Gastrocnemius medialis (tissue), 4 donors: ENCODE results near the gene SCGB1A1. TPM values are rescaled to one million over a fixed set of nuclear protein-coding genes. Genes with fewer than 3 reads are reported as not detected.

Experiments used
- ATAC-seq, 2 donors: fragments of 150-250 bp; one replicate each; pipeline ENCODE4 v1.9.1; 2016
- DNase-seq, 2 donors: peaks; one replicate each; pipeline ENCODE4 v3.0.0-alpha.2; 2019
- H3K27ac ChIP-seq, 4 donors: fragments of 200-600 bp; sonication (generic); 1 replicate in 1 of 4; 2 replicates in 3 of 4; pipeline ENCODE4 v1.5.1; 2016 to 2018; ENCODE audit warnings: mild to moderate bottlenecking in 2 of 4, moderate library complexity in 1 of 4
- H3K27me3 ChIP-seq, 3 donors: fragments of 200-600 bp; sonication (generic) in 2 of 3; 1 replicate in 1 of 3; 2 replicates in 2 of 3; pipeline versions ENCODE4 v1.5.1 to v1.6.0; 2016 to 2019; ENCODE audit warnings: mild to moderate bottlenecking in 1 of 3, moderate library complexity in 1 of 3
- H3K36me3 ChIP-seq, 2 donors: fragments of 200-600 bp; sonication (generic) in 1 of 2; one replicate each; pipeline ENCODE4 v1.5.1; 2017 to 2018
- H3K4me1 ChIP-seq, 2 donors: fragments of 200-600 bp; sonication (generic) in 1 of 2; one replicate each; pipeline ENCODE4 v1.5.1; 2016 to 2017; ENCODE audit warnings: mild to moderate bottlenecking in 2 of 2
- H3K4me3 ChIP-seq, 4 donors: fragments of 200-600 bp; sonication (generic) in 3 of 4; 1 replicate in 1 of 4; 2 replicates in 3 of 4; pipeline ENCODE4 v1.5.1; 2016 to 2019; ENCODE audit warnings: mild to moderate bottlenecking in 2 of 4
- H3K9me3 ChIP-seq, 3 donors: fragments of 200-600 bp; sonication (generic) in 2 of 3; 1 replicate in 1 of 3; 2 replicates in 2 of 3; pipeline ENCODE4 v1.5.1; 2016 to 2019
- CTCF ChIP-seq, 5 experiments: fragments of 450-650 bp in 3 of 5; fragments of 200-600 bp in 2 of 5; sonication (generic) in 2 of 5; IDR thresholded peaks in 4 of 5; conservative IDR thresholded peaks in 1 of 5; 1 replicate in 4 of 5; 2 replicates in 1 of 5; pipeline ENCODE4 v1.5.1; 2016 to 2019; ENCODE audit warnings: antibody characterized with exemption in 5 of 5, mild to moderate bottlenecking in 3 of 5, moderate library complexity in 3 of 5
- POLR2A ChIP-seq, 2 donors: fragments of 450-650 bp; IDR thresholded peaks; one replicate each; pipeline ENCODE4 v1.6.1; 2017; ENCODE audit warnings: antibody characterized with exemption in 2 of 2, mild to moderate bottlenecking in 2 of 2, moderate library complexity in 2 of 2
- in situ Hi-C, 4 donors: fragments of 200-750 bp; cut with MboI; loops; one replicate each; pipeline versions ENCODE4 v1.15.0 to v1.8.0; 2017; ENCODE audit warnings: low sequenced_read_pairs in 4 of 4
- intact Hi-C: fragments of 100-400 bp; cut with DNase I; formaldehyde crosslinking; loops from one replicate; pipeline ENCODE4 v1.15.1; 2023; ENCODE audit warnings: low total_unique reads
- total RNA-seq, 4 donors: library from RNA; depleted of rRNA; stranded (reverse); fragments of >200 nt; gene quantifications; one replicate each; pipeline versions ENCODE4 v1.1.0 to v1.2.3, GENCODE V29; 2016

Gene SCGB1A1
- total RNA-seq, 4 donors from 2014 or later = not detected

- Histone ChIP-seq H3K9me3 (no peaks in the 10 kb centered on the region), H3K36me3 (no peaks in the 10 kb centered on the region), H3K27ac (peak overlapping the region in 3 of 4 donors; percentile 45 to 57 (median 57)), H3K4me3 (no peak overlapping the region), H3K4me1 (peaks cover 45 to 49% of the 10 kb centered on the region in 2 donors), H3K27me3 (no peaks in the 10 kb centered on the region)
- ATAC-seq (no peak), DNase-seq (no peak)
- no peak for TF ChIP-seq POLR2A (IDR thresholded peaks at IDR 0.05)
- no peak for TF ChIP-seq CTCF (IDR thresholded peaks at IDR 0.05 in 4 of 5, conservative IDR thresholded peaks at IDR 0.05 in 1 of 5)
- in situ Hi-C loops (loop anchor here (10.0 to 25.0 kb wide), 4 partner anchors 137 to 462 kb away; partner anchors contain the start of genes LRRN4CL (in 2 of the 4), UBXN1 (in 2 of the 4) and AHNAK (in 1 of the 4)), intact Hi-C loops (loop anchor here (2.0 to 5.0 kb wide), 2 partner anchors 19 to 202 kb away; partner anchors contain the start of genes MTA2 and SCGB1A1)
These were observed 19.0 kb upstream of the SCGB1A1 start for GRCh38 chr11:62399878-62400266.

DNA sequence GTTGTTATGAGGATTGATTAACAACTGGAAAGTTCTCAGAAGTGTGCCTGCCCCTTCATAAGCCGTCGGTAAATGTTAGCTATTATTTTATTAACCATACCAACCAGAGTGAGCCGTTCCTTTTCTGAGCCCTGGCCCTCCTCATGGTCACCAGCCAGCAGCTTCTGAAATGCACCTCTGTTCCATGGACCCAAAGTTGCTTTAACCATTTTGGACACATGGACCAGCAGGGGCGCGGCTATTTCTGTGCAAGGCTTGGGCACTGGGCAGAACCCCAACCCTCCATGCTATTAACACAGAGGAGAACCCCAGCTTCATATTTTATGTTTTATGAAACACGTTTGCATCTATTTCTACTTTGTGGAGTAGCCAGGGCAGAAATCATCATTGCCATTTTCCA, 18.6 kb upstream of the SCGB1A1 start:
- Histone ChIP-seq H3K27me3 (no peaks in the 10 kb centered on the region), H3K4me3 (no peak overlapping the region), H3K4me1 (peaks cover 45 to 48% of the 10 kb centered on the region in 2 donors), H3K27ac (peak overlapping the region; percentile 1 to 57 (median 57)), H3K9me3 (no peaks in the 10 kb centered on the region), H3K36me3 (no peaks in the 10 kb centered on the region)
- TF ChIP-seq CTCF (IDR thresholded peaks at IDR 0.05 in 4 of 5, conservative IDR thresholded peaks at IDR 0.05 in 1 of 5) = no peak
- TF ChIP-seq POLR2A (IDR thresholded peaks at IDR 0.05) = no peak
- DNase-seq = no peak
- no peak for ATAC-seq
- in situ Hi-C loops (loop anchor here in 1 of 4 donors (25.0 kb wide), 1 partner anchor 137 kb away; the partner anchor contains the start of gene AHNAK), intact Hi-C loops (no loop called here)

DNA sequence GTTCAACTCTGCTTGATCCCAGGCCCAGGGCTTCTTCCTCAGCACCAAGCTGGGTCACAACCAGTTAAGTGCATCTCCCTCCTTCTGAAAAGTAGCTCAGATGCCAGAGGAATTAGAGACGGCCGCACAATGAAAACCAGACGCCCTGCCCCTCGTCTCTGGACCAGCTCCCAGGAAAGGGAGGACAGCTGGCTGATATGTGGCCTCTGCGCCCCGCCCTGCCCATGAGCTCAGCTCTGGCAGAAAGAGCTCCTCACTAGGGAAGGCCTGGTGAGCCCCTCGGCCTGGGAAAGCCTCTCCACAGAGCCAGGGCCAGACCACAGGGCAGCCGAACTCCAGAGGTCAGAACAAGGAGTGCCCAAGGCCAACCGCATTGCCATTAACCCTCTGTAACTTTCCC, 18.1 kb upstream of the SCGB1A1 start:
- Histone ChIP-seq H3K27ac (peak overlapping the region; percentile 1 to 57 (median 57)), H3K36me3 (no peaks in the 10 kb centered on the region), H3K4me3 (no peak overlapping the region), H3K9me3 (no peaks in the 10 kb centered on the region), H3K4me1 (peaks cover 45 to 46% of the 10 kb centered on the region in 2 donors), H3K27me3 (no peaks in the 10 kb centered on the region)
- DNase-seq (peak; percentile 49 to 80), ATAC-seq (peak; percentile 55 to 74)
- in situ Hi-C loops = loop anchor here in 1 of 4 donors (25.0 kb wide), 1 partner anchor 137 kb away; the partner anchor contains the start of gene AHNAK
- intact Hi-C loops = no loop called here
- TF ChIP-seq POLR2A (IDR thresholded peaks at IDR 0.05) (no peak), CTCF (IDR thresholded peaks at IDR 0.05 in 4 of 5, conservative IDR thresholded peaks at IDR 0.05 in 1 of 5) (no peak)

GRCh38 chr11:62401356-62401755, 17.5 kb upstream of the SCGB1A1 start:
- Histone ChIP-seq H3K27ac (peak overlapping the region in 3 of 4 donors; percentile 28 to 57 (median 57)), H3K27me3 (no peaks in the 10 kb centered on the region), H3K4me3 (no peak overlapping the region), H3K4me1 (peaks cover 45 to 46% of the 10 kb centered on the region in 2 donors), H3K9me3 (no peaks in the 10 kb centered on the region), H3K36me3 (no peaks in the 10 kb centered on the region)
- TF ChIP-seq POLR2A (IDR thresholded peaks at IDR 0.05) (no peak), CTCF (IDR thresholded peaks at IDR 0.05 in 4 of 5, conservative IDR thresholded peaks at IDR 0.05 in 1 of 5) (no peak)
- ATAC-seq = no peak
- in situ Hi-C loops = loop anchor here in 1 of 4 donors (25.0 kb wide), 1 partner anchor 136 kb away; the partner anchor contains the start of gene AHNAK
- DNase-seq = no peak
- intact Hi-C loops = no loop called here
